NCI-H1092 treated with DMSO at 0.1 percent for 48 hours (cell line): ENCODE measurements around the gene BRAT1.

ENCODE experiments used
- DNase-seq: peaks from one replicate; lab custom pipeline; 2025; lab: John Stamatoyannopoulos, UW

Gene BRAT1

DNA sequence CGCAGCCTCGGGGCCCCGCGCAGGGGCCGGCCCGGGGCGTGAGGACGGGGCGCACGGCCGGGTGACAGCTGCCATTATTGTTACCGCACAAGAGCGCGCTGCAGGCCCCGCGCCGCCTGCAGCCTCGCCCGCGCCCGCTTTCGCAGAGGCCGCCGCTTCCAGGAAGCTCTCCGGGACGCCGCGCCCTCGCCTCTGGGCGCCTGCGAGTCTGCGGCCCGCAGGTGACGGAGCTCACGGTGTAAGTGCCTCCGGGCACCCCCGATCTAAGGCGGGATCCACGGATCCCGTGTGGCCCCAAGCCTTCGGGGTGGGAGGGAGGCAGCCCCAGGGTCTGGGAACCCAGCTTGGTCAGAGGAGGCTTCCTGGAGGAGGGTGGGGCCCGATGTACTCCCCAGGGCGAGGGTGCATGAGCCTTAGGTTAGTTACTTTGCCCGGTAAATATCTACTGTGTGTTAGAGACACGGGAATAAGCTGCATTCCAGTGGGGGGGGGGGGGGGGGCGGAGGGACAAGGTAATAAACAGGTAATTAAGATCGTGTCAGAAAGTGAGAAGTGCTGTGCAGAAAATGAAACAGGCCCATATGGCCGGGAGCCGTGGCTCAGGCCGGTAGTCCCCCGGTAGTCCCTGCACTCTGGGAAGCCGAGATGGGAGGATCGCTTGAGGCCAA, 4.1 kb upstream of the BRAT1 start:
- DNase-seq, result no peak

GRCh38 chr7:2558629-2559282, 3.4 kb upstream of the BRAT1 start, which contains the start of gene IQCE:
IQCE (plus strand) TSS chr7:2558979; CDS start chr7:2559182, 203 bp downstream.
- peak; percentile 88 for DNase-seq

DNA sequence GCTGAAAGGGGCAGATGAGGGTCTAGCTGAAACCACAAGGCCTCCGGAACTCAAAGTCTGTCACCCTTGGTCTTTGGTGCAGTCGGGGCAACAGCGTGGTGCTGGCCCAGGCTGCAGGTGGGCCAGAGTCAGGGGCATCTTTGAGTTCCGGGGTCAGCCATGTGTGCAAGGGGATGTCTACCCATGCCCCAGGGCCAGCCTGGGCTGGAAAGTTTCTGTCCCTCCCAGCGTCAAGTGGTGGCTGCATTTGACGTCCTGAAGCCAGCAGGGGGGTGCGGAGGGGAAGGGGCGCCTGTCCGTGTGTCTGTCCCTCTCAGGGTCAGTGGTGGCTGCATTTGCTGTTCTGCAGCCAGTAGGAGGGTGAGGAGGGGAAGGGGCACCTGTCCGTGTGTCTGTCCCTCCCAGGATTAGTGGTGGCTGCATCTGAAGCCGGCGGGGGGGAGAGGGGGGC, 638 bp downstream of the BRAT1 start:
- DNase-seq, result no peak

GRCh38 chr7:2553831-2554581, 1.3 kb downstream of the BRAT1 start:
- no peak for DNase-seq

- no peak for DNase-seq
These were observed 2.2 kb downstream of the BRAT1 start for GRCh38 chr7:2553108-2553507.

GRCh38 chr7:2551418-2551817, 3.9 kb downstream of the BRAT1 start:
- DNase-seq, result no peak

- DNase-seq, result no peak
These were observed 8.3 kb downstream of the BRAT1 start for GRCh38 chr7:2546776-2547586.

DNA sequence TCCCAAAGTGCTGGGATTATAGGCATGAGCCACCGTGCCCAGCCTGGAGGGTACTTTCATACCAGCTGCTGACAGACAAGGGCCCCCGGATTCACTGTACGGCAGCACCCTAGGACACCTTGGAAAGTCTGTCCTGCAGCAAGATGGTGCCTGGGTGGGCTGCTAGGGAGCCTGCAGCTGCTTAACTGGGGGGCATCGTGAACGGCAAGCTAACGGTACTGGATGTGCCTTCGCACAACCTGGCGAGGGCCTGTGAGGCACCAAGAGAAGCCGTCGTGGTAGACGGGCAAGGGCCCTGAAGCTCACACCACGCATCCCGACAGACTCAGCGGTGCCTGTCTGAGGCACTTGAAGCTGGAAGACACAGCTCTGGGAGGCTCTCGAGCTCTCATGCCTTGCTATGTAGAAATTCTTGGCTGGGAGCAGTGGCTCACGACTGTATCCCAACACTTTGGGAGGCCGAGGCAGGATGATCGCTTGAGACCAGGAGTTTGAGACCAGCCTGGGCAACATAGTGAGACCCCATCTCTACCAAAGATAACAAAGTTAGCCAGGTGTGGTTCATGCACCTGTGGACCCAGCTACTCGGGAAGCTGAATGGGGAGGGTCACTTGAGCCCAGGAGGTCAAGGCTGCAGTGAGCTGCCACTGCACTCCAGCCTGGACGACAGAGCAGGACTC, 9.4 kb downstream of the BRAT1 start:
- no peak for DNase-seq

DNA sequence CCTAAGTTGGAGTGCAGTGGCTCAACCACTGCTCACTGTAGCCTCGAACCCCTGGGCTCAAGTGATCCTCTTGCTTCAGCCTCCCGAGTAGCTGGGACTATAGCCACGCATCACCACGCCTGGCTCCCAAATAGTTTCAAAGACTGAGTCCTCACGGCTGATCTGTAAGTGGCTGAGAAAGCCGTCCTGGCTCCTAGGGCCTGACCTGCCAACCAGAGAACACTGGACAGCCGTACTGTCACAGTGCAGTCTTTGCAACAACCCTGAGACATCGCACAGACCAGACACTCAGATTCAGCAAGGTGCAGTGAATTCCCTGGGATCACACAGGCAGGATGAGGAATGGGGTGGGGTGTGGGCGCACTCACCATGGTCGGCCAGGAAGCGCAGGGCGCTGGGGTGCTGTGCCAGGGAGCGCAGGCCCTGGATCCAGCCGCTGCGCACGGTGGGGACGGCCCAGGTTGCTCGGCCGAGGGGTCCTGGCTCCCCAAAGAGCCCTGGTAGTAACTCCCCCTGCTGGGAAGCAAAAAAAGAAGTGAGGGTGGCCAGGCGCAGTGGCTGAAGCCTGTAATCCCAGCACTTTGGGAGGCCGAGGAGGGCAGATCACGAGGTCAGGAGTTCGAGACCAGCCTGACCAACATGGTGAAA, 10.7 kb downstream of the BRAT1 start:
- DNase-seq, result no peak

- no peak for DNase-seq
These were observed 12.1 kb downstream of the BRAT1 start for GRCh38 chr7:2542916-2543871.

DNA sequence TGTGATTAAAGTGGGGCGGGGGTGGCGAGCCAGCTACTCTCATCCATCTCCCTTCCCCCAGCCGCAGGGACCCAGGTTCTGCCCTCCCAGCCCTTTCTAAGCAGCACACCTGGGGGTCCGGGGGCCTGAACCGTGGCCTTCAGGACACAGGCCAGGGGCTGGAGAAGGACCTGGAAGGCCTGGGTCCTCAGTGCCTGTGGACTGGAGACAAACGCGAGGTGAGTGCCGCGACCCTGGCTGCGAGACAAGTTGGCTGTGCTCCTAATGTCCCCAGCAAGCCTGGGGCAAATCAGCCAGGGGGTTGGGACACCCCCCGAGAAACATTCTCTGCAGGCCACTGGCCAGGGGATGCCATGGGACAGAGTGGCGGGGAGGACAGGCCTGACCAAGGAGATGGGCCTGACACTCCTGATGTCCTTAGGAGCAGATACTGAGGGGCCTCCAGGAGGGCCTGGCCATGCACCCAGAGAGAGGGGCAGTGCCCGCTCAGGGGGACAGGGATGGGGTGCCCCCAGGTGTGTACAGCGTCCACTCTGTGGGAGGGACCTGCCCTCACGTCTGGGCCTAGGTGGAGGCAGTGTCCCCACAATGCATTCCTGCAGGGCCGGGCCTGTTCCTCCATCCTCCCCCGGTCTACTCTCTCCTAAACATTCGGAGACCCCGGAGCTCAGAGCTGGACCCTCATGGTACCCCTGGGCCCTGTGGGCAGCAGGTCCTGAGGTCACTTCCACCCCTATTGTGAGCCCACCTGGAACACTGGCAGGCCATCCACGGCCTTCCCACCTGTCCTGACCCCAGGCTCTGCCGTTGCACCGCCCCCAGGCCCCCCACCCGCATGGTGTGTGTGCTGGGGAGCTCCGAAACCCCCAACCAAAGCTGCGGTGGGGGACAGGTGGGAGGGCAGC, 13.1 kb downstream of the BRAT1 start:
- no peak for DNase-seq

DNA sequence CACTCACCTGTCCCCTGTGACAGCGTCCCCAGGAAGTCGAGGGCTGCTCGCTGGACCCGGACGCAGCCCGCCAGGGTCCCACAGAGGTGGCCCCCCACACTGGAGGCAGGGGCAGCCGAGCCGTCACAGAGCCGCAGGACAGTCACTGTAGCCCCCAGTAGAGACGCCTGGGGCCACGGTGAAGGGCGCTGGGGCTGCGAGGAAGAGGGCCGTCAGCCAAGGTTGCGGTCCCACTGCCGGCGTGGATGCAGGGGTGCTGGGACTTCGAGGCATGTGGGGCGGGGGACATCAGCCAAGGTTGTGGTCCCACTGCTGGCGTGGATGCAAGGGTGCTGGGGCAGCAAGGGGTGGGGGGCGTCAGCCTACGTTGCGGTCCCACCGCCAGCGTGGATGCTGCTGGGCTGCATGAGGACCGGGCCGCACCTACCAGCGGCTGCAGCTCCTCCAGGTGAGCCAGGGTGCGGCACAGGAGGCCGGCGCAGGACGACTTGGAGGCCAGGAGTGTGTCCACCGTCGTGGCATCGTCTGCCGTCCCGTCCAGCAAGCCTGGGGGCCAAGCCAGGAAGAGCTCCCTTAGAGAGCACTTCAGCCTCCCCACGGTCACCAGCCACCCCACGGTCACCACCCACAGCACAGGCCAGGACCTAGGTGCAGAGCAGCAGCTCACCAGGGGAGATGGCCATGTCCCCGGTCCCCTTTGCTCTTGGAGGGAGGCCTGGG, 13.9 kb downstream of the BRAT1 start:
- no peak for DNase-seq

- DNase-seq, result no peak
These were observed 14.7 kb downstream of the BRAT1 start for GRCh38 chr7:2540641-2541051.

DNA sequence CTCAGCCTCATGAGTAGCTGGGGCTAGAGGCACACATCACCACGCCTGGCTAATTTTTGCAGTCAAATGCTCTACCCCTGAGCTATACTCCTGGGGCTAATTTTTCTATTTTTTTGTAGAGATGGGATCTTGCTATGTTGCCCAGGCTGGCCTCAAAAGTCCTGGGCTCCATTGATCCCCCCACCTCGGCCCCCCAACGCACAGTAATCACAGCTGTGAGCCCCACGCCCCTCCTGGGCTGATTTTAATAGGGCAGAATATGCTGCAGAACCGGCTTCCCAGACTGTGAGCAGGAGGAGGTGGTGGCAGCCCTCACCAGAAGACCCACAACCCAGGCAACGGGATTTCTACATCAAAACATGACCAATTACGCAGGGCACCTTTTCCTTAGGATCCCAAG, 15.2 kb downstream of the BRAT1 start:
- no peak for DNase-seq

DNA sequence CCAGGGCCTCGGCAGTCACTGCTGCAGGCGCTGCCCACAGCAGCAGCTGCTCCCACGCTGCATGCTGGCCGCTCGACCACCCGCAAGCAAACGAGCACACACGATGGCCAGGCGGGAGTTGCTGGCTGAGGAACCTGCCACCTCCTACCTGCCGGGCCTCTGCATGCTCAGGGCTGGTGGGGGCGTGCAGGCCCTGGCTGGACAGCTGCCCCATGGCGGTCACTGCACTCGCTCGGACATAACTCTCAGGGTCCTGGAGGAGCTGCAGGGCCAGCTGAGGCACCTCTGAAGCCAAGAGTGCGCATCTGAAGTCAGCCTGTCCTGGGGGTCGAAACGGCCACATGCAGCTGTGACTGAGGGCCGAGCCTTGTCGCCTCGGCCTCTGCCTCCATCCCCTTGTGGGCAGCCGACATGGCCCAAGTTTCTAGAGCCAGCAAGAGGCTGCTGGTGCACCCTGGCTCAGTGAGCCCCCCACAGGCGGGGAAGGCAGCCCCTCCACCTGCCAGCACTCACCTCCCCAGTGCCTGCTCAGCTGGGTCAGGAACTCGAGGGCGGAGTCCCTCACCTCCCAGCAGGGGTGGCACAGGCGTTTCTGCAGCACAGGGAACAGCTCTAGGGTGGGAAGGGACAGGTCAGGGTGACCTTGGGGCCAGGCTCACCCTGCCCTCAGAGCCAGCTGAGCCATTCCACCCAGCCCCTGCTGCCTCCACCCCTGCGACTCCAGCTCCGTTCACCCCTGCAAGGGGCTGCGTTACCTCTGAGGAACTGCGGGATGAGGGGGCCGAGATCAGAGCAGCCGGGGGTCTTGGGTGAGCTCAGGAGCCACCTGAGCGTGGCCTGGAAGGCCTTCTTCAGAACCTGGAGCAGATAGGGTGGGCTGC, 16.1 kb downstream of the BRAT1 start:
- DNase-seq, result no peak

DNA sequence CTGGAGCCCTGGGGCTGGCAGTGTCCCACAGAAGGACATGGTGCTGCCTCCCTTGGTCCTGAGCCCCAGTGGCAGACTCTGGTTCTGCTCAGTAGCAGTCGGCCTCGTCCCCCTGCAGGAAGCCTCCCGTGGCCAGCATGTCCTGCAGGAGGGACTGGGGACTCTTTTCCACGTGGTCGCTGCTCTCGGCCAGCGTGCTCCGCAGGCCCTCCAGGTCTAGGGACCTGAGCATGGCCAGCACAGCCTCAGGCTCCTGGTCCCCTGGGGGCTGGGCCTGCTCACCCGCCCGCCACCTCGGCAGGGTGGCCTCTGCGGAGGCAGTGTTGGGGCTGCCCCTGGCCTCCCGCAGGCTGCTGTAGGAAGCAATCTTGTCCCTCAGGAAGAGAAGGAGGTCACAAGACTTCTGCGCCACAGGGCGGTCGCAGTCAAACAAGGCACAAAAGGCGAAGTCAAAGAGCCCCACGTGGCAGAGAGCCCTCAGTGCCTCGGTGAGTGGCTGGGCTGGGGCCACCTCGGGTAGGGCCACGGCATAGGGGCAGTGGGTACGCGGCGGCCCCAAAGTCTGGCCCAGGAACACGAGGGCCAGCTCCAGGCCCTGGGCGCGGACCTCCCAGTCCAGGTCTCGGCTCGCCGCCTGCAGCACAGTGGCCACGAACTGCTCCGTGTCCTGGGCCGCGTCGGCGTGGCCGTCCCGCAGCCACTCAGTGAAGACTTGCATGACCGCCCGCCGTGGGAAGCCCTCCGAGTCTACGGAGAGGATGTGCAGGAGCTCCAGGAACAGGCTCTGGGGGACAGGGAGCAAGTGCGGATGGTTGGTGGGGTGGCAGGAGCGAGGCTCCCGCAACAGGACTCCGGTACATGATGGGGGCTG, 17.1 kb downstream of the BRAT1 start:
- no peak for DNase-seq
